ENCODE results near the gene IVL. TPM values are rescaled to one million over a fixed set of nuclear protein-coding genes. Genes with fewer than 3 reads are reported as not detected.

IVL gene, protein sequence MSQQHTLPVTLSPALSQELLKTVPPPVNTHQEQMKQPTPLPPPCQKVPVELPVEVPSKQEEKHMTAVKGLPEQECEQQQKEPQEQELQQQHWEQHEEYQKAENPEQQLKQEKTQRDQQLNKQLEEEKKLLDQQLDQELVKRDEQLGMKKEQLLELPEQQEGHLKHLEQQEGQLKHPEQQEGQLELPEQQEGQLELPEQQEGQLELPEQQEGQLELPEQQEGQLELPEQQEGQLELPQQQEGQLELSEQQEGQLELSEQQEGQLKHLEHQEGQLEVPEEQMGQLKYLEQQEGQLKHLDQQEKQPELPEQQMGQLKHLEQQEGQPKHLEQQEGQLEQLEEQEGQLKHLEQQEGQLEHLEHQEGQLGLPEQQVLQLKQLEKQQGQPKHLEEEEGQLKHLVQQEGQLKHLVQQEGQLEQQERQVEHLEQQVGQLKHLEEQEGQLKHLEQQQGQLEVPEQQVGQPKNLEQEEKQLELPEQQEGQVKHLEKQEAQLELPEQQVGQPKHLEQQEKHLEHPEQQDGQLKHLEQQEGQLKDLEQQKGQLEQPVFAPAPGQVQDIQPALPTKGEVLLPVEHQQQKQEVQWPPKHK
- total RNA-seq, result 71.5 TPM

GRCh38 chr1:152907686-152908601 lies at the start of gene IVL:
TSS of gene IVL (plus strand) at chr1:152908546. CDS start at chr1:152909798, 1,252 bp downstream.
- DNase-seq, result no peak

GRCh38 chr1:152859696-152860095 lies 48.6 kb upstream of the IVL start, which contains the start of gene LCE7A:
TSS of gene LCE7A (plus strand) at chr1:152859996. CDS start at chr1:152860698, 702 bp downstream.
- no peak for DNase-seq

DNA sequence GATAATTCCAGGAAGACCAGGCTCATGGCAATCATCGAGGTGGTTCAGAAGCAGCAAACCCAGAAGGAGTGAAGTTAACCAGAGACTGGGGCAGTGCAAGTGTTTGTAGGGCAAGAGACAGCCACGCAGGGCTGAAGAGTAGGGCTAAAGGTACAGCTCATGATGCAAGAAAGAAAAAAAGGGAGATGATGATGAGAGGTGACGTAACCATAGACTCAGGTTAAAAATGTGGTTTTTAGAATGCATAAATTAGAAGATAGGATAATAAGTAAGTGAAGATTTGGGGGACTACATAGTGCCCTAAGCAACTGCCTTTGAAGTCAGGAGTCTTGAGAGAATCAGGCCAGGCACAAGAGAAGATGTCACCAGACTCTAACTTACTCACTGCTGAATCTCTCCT lies 48.2 kb upstream of the IVL start:
- DNase-seq, result no peak

DNA sequence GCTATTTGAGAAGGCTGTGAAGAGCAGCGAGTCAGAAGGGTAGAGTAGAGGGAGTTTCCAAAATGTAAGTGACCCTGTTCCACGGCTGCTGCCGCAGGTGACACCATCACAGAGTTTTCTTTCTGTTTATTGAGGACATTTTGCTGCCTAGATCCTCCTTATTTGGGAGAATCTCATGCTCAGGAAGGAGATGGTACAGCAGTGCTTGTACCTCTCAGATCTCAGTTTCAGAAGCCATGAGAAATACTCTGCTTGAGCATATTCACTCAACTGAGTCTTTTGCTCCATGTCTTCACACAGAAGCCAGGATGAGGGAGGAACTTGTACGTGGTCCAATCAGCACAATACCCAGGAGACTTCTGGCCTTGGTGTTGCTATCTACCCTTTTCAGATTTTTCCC lies 47.0 kb upstream of the IVL start:
- DNase-seq, result no peak

GRCh38 chr1:152864443-152864842 lies 43.9 kb upstream of the IVL start:
- DNase-seq, result no peak

GRCh38 chr1:152866321-152866720 lies 42.0 kb upstream of the IVL start:
- no peak for DNase-seq

GRCh38 chr1:152869808-152870419 lies 38.4 kb upstream of the IVL start:
- no peak for DNase-seq

DNA sequence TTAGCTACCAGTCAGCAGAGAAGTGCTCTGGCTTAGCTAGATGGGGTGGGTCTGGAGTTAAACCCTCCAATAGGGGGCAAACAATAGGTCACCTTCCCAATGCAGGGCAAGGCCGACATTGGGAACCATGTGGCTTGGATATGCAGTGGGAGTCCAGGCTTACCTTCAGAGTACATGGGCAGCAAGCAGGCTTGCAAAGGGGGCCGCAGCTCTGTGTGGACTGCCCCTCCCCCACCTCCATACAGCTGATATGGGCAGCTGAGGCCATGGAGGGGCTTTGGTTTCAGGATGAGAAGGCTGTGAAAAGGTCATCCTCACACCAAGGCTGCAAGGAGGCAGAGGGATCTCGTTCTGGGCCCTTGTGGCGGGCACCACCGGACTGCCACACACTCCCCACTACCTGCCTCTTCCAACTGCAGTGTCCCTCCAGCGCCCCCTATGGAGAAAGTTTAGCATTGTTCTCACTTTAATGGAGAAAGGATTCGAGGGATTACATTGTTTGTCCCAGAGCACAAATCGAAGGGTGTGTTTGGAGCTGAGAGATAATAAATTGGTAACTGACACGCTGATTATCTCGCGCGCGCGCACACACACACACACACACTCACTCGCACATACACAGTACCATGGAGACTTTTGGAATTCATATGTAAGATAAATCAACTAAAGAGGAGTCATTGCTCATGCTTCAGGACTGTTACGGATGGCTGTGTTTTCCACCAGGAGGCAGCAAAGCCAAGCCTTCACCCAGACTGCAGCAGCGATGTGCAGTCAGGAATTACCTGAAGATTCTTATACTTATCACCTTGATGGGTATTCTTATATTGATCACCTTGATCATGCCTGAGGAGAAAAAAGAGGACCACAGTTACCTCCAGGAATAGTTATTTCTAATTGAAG lies 37.3 kb upstream of the IVL start:
- no peak for DNase-seq

DNA sequence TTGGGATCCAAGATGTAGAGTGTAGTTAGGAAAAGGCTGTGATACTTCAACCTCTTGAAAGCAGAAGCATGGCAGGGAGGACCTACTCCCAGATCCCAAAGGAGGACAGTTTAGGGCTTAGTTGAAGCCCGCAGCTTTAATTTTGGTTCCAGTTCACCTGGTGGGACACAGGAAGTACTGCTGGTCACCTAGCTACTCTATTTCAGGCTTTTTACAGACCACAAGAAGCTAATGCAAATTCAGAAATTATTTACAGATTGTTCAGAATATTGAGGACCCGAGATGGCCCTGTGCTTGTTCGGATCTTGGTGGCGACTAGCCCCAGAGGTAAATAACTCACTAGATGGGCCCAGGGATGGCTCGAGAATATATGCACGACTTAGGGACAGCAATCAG lies 36.6 kb upstream of the IVL start:
- no peak for DNase-seq

GRCh38 chr1:152873495-152873894 lies 34.9 kb upstream of the IVL start:
- no peak for DNase-seq

- DNase-seq, result no peak
Measured at GRCh38 chr1:152876827-152877226, 31.5 kb upstream of the IVL start.

DNA sequence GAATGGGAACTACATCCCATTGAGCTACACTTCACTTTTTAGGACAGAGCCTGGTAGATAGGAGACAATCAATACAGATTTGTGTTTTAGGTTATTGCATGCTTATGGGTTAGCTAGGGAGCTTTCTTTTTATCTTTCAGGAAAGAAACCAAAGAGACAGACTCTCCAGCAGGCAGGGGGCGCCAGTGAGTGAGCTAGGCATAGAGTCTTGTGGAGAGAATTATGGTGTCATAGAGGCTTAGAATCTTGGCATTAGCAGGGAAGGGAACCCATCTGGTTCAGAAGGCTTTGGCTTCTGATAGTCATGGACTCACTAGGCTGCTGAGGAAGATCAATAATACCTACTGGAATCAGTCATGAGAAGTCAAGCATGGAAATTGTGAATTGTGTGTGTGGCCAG lies 30.3 kb upstream of the IVL start, which contains the start of gene SMCP:
SMCP (plus strand) TSS at position 281 of the 400 bp plus-strand sequence. CDS start 6,101 bp downstream, outside the sequence.
- no peak for DNase-seq

GRCh38 chr1:152879559-152880198 lies 28.7 kb upstream of the IVL start:
- no peak for DNase-seq

DNA sequence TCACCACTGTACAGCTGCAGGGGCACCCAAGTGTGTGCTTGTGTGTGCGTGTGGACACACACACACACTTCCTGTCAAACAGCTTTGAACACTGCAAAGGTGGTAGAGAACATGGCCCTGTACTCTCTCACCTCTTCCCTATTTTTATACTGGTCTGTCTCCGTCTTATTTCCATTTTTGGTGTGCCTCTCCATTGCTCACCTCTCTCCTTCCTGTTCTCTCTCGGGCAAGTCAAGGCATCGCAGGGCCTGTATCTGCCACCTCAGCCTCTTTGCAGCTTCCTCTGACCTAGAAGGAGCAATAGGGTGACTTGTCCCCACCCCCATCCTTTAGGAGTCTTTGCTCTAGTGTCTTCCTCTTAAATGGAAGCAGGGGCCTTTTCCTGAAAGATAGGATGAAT lies 28.0 kb upstream of the IVL start:
- DNase-seq, result no peak

GRCh38 chr1:152880907-152881306 lies 27.4 kb upstream of the IVL start:
- DNase-seq, result no peak

- DNase-seq, result no peak
Measured at GRCh38 chr1:152884085-152884484, 24.3 kb upstream of the IVL start.

DNA sequence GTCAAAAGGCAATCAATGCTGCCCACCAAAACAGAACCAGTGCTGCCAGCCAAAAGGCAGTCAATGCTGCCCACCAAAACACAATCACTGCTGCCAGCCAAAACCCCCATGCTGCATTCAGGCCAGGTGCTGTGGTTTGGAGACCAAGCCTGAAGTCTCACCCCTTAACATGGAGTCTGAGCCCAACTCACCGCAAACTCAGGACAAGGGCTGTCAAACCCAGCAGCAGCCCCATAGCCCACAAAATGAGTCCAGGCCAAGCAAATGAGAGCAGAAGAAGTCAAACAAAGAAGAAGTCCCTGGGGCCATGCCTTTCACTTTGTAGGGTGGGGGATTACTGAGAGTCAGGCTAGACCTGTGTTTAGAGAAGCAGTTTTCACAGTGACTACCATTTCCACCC lies 23.8 kb upstream of the IVL start:
- DNase-seq, result no peak

GRCh38 chr1:152884966-152885624 lies 23.3 kb upstream of the IVL start:
- no peak for DNase-seq

GRCh38 chr1:152886085-152886484 lies 22.3 kb upstream of the IVL start:
- no peak for DNase-seq

DNA sequence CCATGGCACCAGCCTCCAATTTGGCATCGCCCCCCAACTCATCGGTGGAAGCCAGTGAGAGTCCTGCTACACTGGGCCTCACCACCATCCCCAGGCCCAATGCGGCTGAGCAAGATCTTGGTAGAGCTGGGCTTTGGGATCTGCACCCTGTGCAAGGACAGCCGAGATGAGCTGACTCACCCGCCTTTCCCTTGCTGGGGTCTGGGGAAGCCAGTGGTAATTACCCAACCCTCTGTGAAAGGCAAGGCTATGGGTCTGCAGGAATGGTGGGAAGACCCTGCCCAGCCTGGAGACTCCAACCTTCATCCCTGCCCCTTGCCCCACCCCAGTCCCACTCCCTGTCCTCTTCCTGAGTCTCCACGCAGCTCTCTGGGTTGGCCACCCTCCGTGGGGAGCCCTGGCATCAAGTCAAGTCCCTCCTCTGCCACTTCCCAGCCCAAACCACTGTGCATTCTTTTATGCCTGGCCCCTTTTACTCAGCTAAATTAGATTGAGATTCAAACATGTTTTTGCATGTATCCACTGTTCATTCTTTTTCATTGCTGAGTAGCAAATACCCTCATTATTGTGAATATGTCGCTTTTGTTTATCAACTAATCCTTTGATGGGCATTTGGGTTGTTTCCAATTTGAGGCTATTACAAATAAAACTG lies 21.5 kb upstream of the IVL start:
- DNase-seq, result no peak

Data from skin of body (tissue), 2 donors.